Peyer's patch (tissue), 4 donors: Measurements from ENCODE around the gene CRACR2A.

Source experiments
- POLR2A ChIP-seq, 2 donors: fragments of 450-650 bp; IDR thresholded peaks; one replicate each; pipeline ENCODE4 v1.5.1; 2017; ENCODE audit warnings: antibody characterized with exemption in 2 of 2, mild to moderate bottlenecking in 2 of 2, moderate library complexity in 2 of 2
- TF ChIP-seq, protein P1 (sequence below), 6 experiments: fragments of 450-650 bp in 4 of 6; fragments of 200-600 bp in 2 of 6; sonication (generic) in 1 of 6; IDR thresholded peaks; one replicate each; pipeline ENCODE4 v1.5.1; 2017 to 2019; ENCODE audit warnings: antibody characterized with exemption in 6 of 6, mild to moderate bottlenecking in 3 of 6, moderate library complexity in 1 of 6

DNA sequence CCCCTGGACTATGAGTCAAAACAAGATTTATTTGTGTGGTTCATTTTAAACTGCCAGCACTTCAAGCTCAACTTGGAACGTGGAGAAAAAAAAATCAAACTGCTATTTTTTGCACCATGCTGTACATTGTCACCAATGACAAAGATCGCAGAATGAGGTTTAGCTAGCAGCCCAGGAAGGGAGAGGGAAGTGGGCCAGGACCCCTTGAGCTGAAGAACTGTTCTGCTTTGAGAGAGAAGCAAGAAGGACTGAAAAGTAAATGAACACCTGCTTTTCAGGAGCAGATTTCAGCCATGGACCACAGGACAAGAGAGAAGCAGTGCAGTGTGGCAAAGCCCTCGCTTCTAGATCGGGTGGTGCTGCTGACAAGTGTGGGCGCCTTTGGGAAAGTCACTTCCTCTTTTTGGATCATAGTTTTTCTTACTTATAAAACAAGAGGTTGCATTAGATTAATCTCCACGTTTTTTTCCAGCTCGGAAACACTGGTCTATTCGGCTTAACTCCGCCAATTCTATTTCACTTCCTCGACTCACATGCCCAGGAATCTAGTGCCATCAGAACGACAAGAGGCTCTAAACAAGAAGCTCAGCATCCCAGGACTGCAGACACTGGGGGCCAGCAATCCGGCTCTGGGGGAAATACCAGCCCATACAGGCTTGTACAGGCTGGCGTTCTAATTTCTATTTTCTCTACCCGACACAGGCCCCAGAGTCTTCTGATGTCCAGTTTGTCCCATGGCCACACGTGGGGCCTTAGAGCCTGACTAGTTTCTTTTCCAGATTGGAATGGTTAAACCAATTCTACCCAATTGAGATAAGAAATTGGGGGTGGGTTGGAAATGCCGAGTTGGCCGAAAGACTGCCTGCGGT lies 129.9 kb downstream of the CRACR2A start:
- TF ChIP-seq, protein P1, sequence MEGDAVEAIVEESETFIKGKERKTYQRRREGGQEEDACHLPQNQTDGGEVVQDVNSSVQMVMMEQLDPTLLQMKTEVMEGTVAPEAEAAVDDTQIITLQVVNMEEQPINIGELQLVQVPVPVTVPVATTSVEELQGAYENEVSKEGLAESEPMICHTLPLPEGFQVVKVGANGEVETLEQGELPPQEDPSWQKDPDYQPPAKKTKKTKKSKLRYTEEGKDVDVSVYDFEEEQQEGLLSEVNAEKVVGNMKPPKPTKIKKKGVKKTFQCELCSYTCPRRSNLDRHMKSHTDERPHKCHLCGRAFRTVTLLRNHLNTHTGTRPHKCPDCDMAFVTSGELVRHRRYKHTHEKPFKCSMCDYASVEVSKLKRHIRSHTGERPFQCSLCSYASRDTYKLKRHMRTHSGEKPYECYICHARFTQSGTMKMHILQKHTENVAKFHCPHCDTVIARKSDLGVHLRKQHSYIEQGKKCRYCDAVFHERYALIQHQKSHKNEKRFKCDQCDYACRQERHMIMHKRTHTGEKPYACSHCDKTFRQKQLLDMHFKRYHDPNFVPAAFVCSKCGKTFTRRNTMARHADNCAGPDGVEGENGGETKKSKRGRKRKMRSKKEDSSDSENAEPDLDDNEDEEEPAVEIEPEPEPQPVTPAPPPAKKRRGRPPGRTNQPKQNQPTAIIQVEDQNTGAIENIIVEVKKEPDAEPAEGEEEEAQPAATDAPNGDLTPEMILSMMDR (IDR thresholded peaks at IDR 0.05): no peak
- no peak for TF ChIP-seq POLR2A (IDR thresholded peaks at IDR 0.05)
